Neural progenitor cell (in vitro differentiated cells): ENCODE results near the gene CERS1.

Experiments used
- CTCF ChIP-seq: fragments of 200-600 bp; sonication (generic); IDR thresholded peaks from 2 replicates; pipeline ENCODE4 v1.5.1; 2017; ENCODE audit warnings: antibody characterized with exemption, mild to moderate bottlenecking
- EZH2 ChIP-seq: fragments of 200-600 bp; sonication (generic); IDR thresholded peaks from 2 replicates; pipeline ENCODE4 v1.6.1; 2017; ENCODE audit warnings: antibody characterized with exemption, mild to moderate bottlenecking, moderate library complexity

DNA sequence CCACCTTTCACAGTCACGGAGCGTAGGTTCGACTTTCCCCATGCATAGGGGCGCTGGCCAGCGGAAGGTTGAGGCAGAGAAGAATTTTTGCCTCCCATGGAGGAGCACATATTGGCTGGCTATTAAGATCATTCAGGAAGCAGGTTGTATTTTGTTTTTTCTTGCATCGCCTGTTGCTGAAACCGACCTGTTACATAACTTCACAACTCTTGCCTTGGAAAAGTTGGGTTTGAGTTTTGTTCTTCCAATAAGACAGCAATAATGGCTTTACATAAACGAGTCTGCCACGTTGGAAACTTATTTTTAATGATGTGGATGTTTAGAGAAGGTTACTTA lies 62.8 kb downstream of the CERS1 start:
- TF ChIP-seq CTCF = no peak
- no peak for TF ChIP-seq EZH2
